GM21381 (cell line): ENCODE results near the gene ARHGEF26.

ENCODE experiments used
- ATAC-seq: cut with Tn5 transposase; IDR thresholded peaks from one replicate; pipeline ENCODE4 v1.9.1; 2021; ENCODE audit warnings: mild to moderate bottlenecking, moderate library complexity; ENCODE audit not compliant: unreplicated experiment

The ARHGEF26 gene

GRCh38 chr3:154148541-154148940 is 27.4 kb downstream of the ARHGEF26 start:
- ATAC-seq = no peak

- ATAC-seq = no peak
These were observed 28.1 kb downstream of the ARHGEF26 start for GRCh38 chr3:154149286-154149685.

DNA sequence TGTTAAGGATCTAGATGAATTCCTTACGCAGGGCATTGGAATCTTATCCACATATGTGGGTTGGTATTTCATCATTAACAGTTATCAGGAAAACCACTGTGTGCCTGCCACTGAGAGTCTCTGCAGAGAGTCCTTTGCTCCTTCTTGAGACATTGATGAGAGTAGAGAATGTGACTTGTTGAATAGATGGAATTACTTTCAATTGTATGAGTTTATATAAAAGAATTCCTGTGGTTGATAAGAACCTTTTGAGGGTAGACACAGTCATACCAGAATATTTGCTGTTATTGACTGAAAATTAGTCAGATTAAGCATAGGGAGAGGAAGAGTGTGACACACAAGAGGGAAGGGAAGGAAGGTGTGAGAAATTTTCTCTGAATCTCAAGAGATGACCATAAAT is 30.8 kb downstream of the ARHGEF26 start:
- ATAC-seq = no peak

DNA sequence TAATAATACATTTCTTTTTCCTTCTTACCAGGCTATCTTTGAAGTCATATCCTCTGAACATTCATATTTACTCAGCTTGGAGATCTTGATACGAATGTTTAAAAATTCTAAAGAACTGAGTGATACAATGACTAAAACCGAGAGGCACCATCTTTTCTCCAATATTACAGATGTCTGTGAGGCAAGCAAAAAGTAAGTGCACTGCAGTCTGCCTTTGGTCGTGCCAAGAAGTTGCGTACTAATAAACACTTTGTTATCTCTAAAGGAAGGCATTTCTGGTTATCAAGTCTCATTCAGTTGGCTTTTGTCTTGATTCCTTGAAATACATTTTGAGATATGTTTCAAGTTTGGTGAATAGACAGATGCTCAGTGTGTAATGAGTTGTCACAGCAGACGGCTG is 31.6 kb downstream of the ARHGEF26 start:
- no peak for ATAC-seq

- ATAC-seq = no peak
These were observed 35.3 kb downstream of the ARHGEF26 start for GRCh38 chr3:154156530-154156929.

- no peak for ATAC-seq
These were observed 40.6 kb downstream of the ARHGEF26 start for GRCh38 chr3:154161806-154162205.

DNA sequence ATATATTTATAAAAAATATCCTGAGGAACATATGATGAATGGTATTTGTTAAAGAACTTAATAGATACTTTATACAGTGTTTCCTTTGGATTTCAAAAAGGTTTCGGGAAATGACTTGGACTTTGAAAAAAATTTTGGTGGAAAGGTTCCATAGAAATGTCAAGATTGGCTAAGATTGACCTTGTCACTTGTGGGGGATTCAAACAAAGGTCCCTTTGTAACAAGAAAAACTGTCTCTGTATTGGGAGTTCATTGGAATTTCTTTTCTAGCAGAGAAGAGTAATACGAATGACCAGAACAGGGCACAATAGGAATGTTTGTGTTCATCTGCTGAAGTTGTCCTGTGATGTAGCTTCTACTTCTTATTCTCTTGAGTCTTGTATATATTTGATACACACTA is 43.2 kb downstream of the ARHGEF26 start:
- no peak for ATAC-seq

GRCh38 chr3:154168998-154169795 is 48.0 kb downstream of the ARHGEF26 start:
- ATAC-seq = no peak

- no peak for ATAC-seq
These were observed 48.6 kb downstream of the ARHGEF26 start for GRCh38 chr3:154169796-154170110.

GRCh38 chr3:154170300-154170699 is 49.1 kb downstream of the ARHGEF26 start:
- ATAC-seq = no peak

DNA sequence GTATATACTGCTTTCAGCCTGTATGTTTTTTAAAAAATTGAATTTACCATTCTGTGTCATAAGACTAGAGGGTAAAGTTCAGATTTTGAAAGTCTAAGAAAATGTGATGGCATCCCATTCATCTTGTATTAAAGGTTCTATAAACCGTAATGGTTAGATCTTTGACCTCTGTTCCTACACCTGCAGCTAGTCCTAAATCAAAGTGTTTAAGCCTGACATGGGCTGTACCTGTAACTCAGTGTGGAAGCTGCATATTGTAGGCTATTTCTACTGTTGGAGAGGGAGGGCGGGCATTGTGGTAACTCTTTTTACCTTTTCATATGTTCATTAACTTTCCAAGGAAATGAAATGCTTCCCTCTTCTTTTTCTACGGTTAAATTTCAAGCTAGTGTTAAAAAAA is 53.9 kb downstream of the ARHGEF26 start:
- ATAC-seq = no peak

GRCh38 chr3:154176036-154176435 is 54.8 kb downstream of the ARHGEF26 start:
- ATAC-seq = no peak

GRCh38 chr3:154177406-154177805 is 56.2 kb downstream of the ARHGEF26 start:
- no peak for ATAC-seq

DNA sequence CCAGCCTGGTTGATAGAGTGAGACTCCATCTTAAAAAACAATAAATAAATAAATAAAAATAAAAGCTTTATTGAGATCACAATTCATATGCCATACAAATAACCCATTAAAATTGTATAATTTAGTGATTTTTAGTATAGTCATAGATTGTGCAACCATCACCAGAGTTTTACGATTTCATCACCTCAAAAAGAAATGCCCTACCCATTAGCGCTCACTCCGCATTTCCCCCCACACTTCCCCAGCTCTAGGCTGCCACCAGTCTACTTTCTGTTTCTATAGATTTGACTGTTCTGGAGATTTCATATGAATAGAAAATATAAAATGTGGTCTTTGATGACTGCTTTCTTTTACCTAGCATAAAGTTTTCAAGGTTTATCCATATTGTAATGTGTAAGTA is 57.0 kb downstream of the ARHGEF26 start:
- ATAC-seq = no peak

DNA sequence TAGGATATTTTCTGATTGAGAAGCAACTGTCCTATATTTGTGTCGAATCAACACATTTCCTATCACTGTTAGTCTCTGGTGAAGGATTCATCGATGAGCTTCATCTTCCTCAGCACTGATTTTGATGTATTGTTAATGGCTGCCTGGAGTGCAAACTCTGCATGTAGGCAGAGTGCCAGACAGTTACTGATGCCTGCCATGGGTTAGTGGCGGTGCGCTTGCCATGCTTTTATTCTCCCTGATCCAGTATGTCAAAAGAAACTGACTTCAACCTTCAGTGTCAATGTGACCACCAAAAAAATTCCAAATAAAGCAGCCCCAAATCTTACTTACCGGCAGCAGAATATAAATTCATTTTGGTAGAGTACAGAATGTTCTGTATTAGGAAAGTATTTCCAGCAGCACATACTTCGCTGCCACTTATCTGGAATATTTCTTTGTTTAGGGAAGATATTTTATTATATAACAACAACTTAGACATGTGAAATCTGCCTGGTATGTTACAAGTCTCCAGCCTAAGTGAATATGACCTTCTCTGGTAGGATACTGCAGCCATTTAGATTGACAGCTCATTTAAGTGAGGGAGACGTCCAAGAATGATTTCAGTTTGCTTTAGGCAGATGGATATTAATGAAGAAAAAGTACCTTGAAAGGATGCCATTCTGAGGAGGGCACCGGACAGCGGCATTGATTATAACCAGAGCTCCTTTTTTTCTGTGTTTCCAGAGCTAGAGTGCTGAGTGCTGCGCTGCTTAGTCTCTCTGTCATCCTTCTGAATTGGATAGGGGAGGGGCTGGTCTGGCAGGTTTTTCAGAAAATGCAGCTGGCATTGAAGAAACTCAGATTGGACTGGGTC is 59.9 kb downstream of the ARHGEF26 start:
- no peak for ATAC-seq

DNA sequence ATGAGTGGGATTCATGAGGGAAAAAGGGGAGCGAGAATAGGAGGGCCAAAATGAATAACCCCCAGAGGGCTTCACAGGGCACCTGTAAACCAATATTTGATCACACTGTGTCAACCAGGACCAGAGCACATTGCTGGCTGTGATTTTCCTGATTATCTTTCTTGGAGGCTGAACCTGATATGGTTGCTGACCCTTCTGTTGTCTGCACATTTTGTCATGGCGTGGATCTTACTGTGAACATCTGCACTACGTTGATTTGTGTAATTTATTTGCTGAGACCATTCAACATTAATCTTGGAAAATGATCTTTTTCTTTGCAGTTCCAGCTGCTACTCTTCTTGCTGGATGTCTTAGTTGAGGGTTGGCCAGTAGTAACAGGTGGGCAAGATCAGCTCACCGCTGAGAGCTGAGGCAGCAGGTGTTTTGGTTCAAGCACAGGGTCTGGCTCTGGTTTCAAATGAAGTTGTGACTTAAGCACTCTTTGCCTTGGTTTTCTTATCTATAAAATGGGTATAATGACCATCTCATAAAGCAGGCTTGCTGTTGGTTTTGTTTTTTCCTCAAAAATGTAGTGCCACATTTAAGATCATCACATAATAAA is 61.2 kb downstream of the ARHGEF26 start:
- ATAC-seq = no peak

DNA sequence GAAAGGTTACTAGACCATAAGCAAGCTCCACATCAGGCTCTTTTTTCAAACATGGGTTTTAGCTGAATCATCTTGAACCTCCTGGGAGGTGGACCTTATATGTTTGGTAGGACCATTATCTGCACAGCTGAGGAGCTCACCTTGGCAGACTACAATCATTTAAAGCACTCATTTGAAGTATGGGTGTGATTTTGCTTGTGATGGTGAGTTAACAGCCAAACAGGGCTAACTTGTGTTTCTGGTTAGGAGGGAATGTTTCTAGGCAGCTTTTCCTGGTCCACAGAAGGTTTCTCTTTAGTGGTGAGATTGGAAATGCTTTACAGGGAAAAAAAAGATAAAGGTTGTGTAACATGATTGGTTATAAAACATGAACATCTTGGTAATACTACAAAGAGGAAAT is 61.8 kb downstream of the ARHGEF26 start:
- ATAC-seq = no peak

- ATAC-seq = no peak
These were observed 63.4 kb downstream of the ARHGEF26 start for GRCh38 chr3:154184582-154184981.

DNA sequence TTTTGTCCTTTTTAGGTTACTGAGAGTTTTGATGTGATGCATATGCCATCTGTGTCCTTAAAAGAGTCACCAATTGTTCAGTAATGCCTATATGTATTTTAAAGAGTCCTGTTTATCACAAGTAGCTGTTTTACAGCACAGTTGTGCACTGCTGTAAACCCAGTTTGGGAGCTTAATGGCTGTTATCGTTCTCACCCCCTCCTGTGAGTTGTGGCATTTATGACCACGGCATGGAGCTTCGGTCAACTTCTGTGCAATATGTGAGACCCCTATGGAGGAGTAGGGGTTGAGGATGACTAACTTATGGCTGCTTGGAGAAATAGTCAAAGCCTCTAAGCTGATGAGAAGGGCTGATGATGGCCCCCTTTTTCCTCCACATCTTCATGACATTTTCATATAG is 67.2 kb downstream of the ARHGEF26 start:
- no peak for ATAC-seq

- ATAC-seq = no peak
These were observed 67.7 kb downstream of the ARHGEF26 start for GRCh38 chr3:154188846-154189245.

DNA sequence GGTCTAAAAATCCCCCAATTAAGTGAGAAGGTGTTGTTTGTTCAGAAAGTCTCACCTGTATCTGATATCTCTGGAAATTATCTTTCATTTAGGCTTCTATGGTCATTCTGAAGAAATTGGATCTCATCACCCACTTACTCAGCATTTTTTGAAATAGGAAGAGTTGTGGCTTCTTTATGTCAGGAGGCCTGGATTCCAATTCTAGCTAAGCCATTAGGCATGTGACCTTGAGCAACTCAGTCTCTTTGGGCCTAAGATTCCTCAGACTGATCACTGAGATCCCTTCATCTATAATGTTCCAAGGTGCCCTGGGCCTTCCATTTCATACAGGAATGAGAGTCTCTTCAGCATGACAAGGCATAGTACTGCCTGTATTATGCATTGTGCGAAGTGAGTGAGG is 70.3 kb downstream of the ARHGEF26 start:
- no peak for ATAC-seq

- no peak for ATAC-seq
These were observed 71.0 kb downstream of the ARHGEF26 start for GRCh38 chr3:154192225-154192624.
